Hepatocyte (in vitro differentiated cells): ENCODE data around the gene NELFA.

Source experiments
- EZH2 ChIP-seq: fragments of 200-600 bp; sonication (generic); IDR thresholded peaks from 2 replicates; pipeline ENCODE4 v1.6.1; 2016; ENCODE audit warnings: antibody characterized with exemption, mild to moderate bottlenecking, borderline replicate concordance
- EZH2phosphoT487 ChIP-seq: fragments of 200-600 bp; sonication (generic); IDR thresholded peaks from one replicate; pipeline ENCODE4 v1.6.1; 2018; ENCODE audit warnings: antibody characterized with exemption, mild to moderate bottlenecking, low read depth, moderate library complexity; ENCODE audit not compliant: unreplicated experiment, severe bottlenecking
- TF ChIP-seq, protein P1 (sequence below): fragments of 200-600 bp; sonication (generic); IDR thresholded peaks from 2 replicates; pipeline ENCODE4 v1.5.1; 2016; ENCODE audit warnings: antibody characterized with exemption, mild to moderate bottlenecking; ENCODE audit not compliant: poor library complexity

DNA sequence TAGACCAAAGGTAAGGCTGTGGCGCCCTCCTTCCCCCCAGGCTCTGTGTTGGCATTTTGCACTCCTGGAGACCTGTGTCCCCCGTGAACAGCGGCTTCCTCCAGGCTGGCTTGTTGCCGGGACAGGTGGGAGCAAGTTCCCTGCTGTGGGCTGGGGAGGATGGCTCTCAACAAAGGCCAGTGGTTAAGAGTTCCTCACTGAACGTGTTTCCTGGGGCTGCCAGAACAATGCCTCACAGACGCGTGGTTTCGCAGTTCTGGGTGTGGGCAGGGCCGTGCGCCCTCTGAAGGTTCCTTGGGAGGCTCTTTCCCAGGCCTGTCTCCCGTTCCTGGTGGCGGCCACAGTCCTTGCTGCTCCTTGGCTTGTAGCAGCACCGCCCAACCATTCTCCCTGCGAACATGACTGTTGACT is 33.4 kb downstream of the NELFA start:
- TF ChIP-seq, protein P1, sequence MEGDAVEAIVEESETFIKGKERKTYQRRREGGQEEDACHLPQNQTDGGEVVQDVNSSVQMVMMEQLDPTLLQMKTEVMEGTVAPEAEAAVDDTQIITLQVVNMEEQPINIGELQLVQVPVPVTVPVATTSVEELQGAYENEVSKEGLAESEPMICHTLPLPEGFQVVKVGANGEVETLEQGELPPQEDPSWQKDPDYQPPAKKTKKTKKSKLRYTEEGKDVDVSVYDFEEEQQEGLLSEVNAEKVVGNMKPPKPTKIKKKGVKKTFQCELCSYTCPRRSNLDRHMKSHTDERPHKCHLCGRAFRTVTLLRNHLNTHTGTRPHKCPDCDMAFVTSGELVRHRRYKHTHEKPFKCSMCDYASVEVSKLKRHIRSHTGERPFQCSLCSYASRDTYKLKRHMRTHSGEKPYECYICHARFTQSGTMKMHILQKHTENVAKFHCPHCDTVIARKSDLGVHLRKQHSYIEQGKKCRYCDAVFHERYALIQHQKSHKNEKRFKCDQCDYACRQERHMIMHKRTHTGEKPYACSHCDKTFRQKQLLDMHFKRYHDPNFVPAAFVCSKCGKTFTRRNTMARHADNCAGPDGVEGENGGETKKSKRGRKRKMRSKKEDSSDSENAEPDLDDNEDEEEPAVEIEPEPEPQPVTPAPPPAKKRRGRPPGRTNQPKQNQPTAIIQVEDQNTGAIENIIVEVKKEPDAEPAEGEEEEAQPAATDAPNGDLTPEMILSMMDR: no peak
- no peak for TF ChIP-seq EZH2
- TF ChIP-seq EZH2phosphoT487: no peak
